Neural progenitor cell (in vitro differentiated cells): Measurements from ENCODE around the gene TNFRSF8. TPM values are rescaled to one million over a fixed set of nuclear protein-coding genes. Genes with fewer than 3 reads are reported as not detected.

Experiments used
- DNase-seq: peaks from one replicate; pipeline ENCODE4 v3.0.0-alpha.2; 2016; ENCODE audit warnings: low spot score
- H2AFZ ChIP-seq: fragments of 200-600 bp; sonication (generic); replicated peaks from 2 replicates; pipeline ENCODE4 v1.6.1; 2016; ENCODE audit warnings: antibody characterized with exemption
- H3F3A ChIP-seq: fragments of 200-600 bp; sonication (generic); 2 replicates; pipeline ENCODE4 v1.6.1; 2016; ENCODE audit warnings: antibody characterized with exemption, low read depth
- H3K27ac ChIP-seq: fragments of 200-600 bp; sonication (generic); 2 replicates; pipeline ENCODE4 v1.5.1; 2016; ENCODE audit warnings: mild to moderate bottlenecking
- H3K27me3 ChIP-seq: fragments of 200-600 bp; sonication (generic); 2 replicates; pipeline ENCODE4 v1.6.1; 2016; ENCODE audit warnings: mild to moderate bottlenecking, moderate library complexity
- H3K36me3 ChIP-seq: fragments of 200-600 bp; sonication (generic); 2 replicates; pipeline ENCODE4 v1.5.1; 2016
- H3K4me1 ChIP-seq: fragments of 200-600 bp; sonication (generic); 2 replicates; pipeline ENCODE4 v1.6.1; 2016; ENCODE audit warnings: mixed run types
- H3K4me2 ChIP-seq: fragments of 200-600 bp; sonication (generic); 2 replicates; pipeline ENCODE4 v1.6.1; 2016
- H3K4me3 ChIP-seq: fragments of 200-600 bp; sonication (generic); 2 replicates; pipeline ENCODE4 v1.5.1; 2016
- H3K79me2 ChIP-seq: fragments of 200-600 bp; sonication (generic); 2 replicates; pipeline ENCODE4 v1.6.1; 2016; ENCODE audit warnings: low read depth
- H3K9ac ChIP-seq: fragments of 200-600 bp; sonication (generic); 2 replicates; pipeline ENCODE4 v1.6.1; 2016
- H3K9me3 ChIP-seq: fragments of 200-600 bp; sonication (generic); 2 replicates; pipeline ENCODE4 v1.5.1; 2016; ENCODE audit warnings: low read depth
- H4K20me1 ChIP-seq: fragments of 200-600 bp; sonication (generic); 2 replicates; pipeline ENCODE4 v1.6.1; 2016; ENCODE audit warnings: low read depth
- H3K27ac Mint-ChIP-seq: 3 replicates; pipeline ENCODE4 v1.8.0; 2021; ENCODE audit warnings: mixed read lengths
- H3K27me3 Mint-ChIP-seq: 2 replicates; pipeline ENCODE4 v1.8.0; 2022; ENCODE audit warnings: low read depth, mild to moderate bottlenecking, inconsistent platforms, moderate library complexity, mixed read lengths; ENCODE audit not compliant: insufficient read depth
- H3K36me3 Mint-ChIP-seq: 3 replicates; pipeline ENCODE4 v1.8.0; 2021; ENCODE audit warnings: mixed read lengths
- H3K4me1 Mint-ChIP-seq: 3 replicates; pipeline ENCODE4 v1.8.0; 2021; ENCODE audit warnings: mixed read lengths
- H3K4me3 Mint-ChIP-seq: 3 replicates; pipeline ENCODE4 v1.8.0; 2021; ENCODE audit warnings: mild to moderate bottlenecking, moderate library complexity, mixed read lengths
- H3K9me3 Mint-ChIP-seq: 3 replicates; pipeline ENCODE4 v1.8.0; 2020; ENCODE audit warnings: mixed read lengths
- CTCF ChIP-seq: fragments of 200-600 bp; sonication (generic); IDR thresholded peaks from 2 replicates; pipeline ENCODE4 v1.5.1; 2017; ENCODE audit warnings: antibody characterized with exemption, mild to moderate bottlenecking
- EZH2 ChIP-seq: fragments of 200-600 bp; sonication (generic); IDR thresholded peaks from 2 replicates; pipeline ENCODE4 v1.6.1; 2017; ENCODE audit warnings: antibody characterized with exemption, mild to moderate bottlenecking, moderate library complexity
- EZH2phosphoT487 ChIP-seq: fragments of 200-600 bp; sonication (generic); IDR thresholded peaks from 2 replicates; pipeline ENCODE4 v1.6.1; 2017; ENCODE audit warnings: antibody characterized with exemption
- total RNA-seq: library from RNA; depleted of rRNA; stranded (reverse); fragments of >200 nt; gene quantifications from 2 replicates; pipeline ENCODE4 v1.2.3, GENCODE V29; 2015; ENCODE audit warnings: low replicate concordance

Gene TNFRSF8
- total RNA-seq, 1 donor from 2014 or later, result not detected

- no peak overlapping the region for H3K9ac ChIP-seq
- peak; percentile 46 for DNase-seq
- no peaks in the 10 kb centered on the region for H4K20me1 ChIP-seq
- Mint-ChIP-seq H3K9me3 (peaks cover 5% of the 10 kb centered on the region), H3K4me1 (peaks cover 26% of the 10 kb centered on the region), H3K27me3 (peaks cover 36% of the 10 kb centered on the region), H3K27ac (peak overlapping the region; percentile 60), H3K36me3 (no peaks in the 10 kb centered on the region), H3K4me3 (peak overlapping the region; percentile 33)
- H3K4me2 ChIP-seq, result peak overlapping the region; percentile 34
- H3K4me1 ChIP-seq, result peaks cover 16% of the 10 kb centered on the region
- no peaks in the 10 kb centered on the region for H3K9me3 ChIP-seq
- H3K27ac ChIP-seq, result no peak overlapping the region
- TF ChIP-seq CTCF (no peak), EZH2phosphoT487 (no peak), EZH2 (no peak)
- H3K36me3 ChIP-seq, result no peaks in the 10 kb centered on the region
- no peaks in the 10 kb centered on the region for H3K79me2 ChIP-seq
- peaks cover 4% of the 10 kb centered on the region for H3F3A ChIP-seq
- H3K27me3 ChIP-seq, result peaks cover 42% of the 10 kb centered on the region
- no peak overlapping the region for H3K4me3 ChIP-seq
- peak overlapping the region; percentile 18 for H2AFZ ChIP-seq
These were observed 5.1 kb downstream of the TNFRSF8 start for GRCh38 chr1:12067900-12068821.

GRCh38 chr1:12069623-12070244, 6.6 kb downstream of the TNFRSF8 start:
- Histone ChIP-seq H3K79me2 (no peaks in the 10 kb centered on the region), H3K27ac (no peak overlapping the region), H3K36me3 (no peaks in the 10 kb centered on the region), H3F3A (peaks cover 4% of the 10 kb centered on the region), H2AFZ (no peak overlapping the region), H3K9ac (no peak overlapping the region), H3K4me2 (no peak overlapping the region), H4K20me1 (no peaks in the 10 kb centered on the region), H3K9me3 (no peaks in the 10 kb centered on the region), H3K4me3 (no peak overlapping the region), H3K4me1 (peaks cover 8% of the 10 kb centered on the region), H3K27me3 (peaks cover 26% of the 10 kb centered on the region)
- Mint-ChIP-seq H3K27me3 (peaks cover 22% of the 10 kb centered on the region), H3K4me1 (peaks cover 26% of the 10 kb centered on the region), H3K9me3 (no peaks in the 10 kb centered on the region), H3K27ac (peak overlapping the region; percentile 74), H3K4me3 (no peak overlapping the region), H3K36me3 (no peaks in the 10 kb centered on the region)
- no peak for TF ChIP-seq EZH2phosphoT487
- TF ChIP-seq CTCF, result no peak
- TF ChIP-seq EZH2, result no peak
- no peak for DNase-seq

GRCh38 chr1:12071892-12072291, 8.8 kb downstream of the TNFRSF8 start:
- Histone ChIP-seq H4K20me1 (no peaks in the 10 kb centered on the region), H3K4me1 (peaks cover 8% of the 10 kb centered on the region), H2AFZ (no peak overlapping the region), H3F3A (peaks cover 4% of the 10 kb centered on the region), H3K79me2 (no peaks in the 10 kb centered on the region), H3K4me2 (no peak overlapping the region), H3K9ac (no peak overlapping the region), H3K27me3 (peaks cover 6% of the 10 kb centered on the region), H3K36me3 (no peaks in the 10 kb centered on the region), H3K27ac (no peak overlapping the region), H3K4me3 (no peak overlapping the region), H3K9me3 (no peaks in the 10 kb centered on the region)
- Mint-ChIP-seq H3K9me3 (no peaks in the 10 kb centered on the region), H3K27me3 (peaks cover 15% of the 10 kb centered on the region), H3K4me3 (no peak overlapping the region), H3K36me3 (no peaks in the 10 kb centered on the region), H3K4me1 (peaks cover 20% of the 10 kb centered on the region), H3K27ac (no peak overlapping the region)
- no peak for DNase-seq
- TF ChIP-seq EZH2phosphoT487 (no peak), CTCF (no peak), EZH2 (no peak)
